A673 (cell line): ENCODE measurements around the gene SCRN1. TPM values are rescaled to one million over a fixed set of nuclear protein-coding genes. Genes with fewer than 3 reads are reported as not detected.

ENCODE experiments used
- BruUV-seq: library from RNA; stranded (reverse); fragments of 400-500 nt; replicated peaks from 2 replicates; lab custom pipeline; 2021; lab: Mats Ljungman, UMichigan
- CTCF ChIA-PET: fragments of 300-600 bp; sonication (Branson Sonifier 250); formaldehyde crosslinking; loops from one replicate; lab custom pipeline; 2022; ENCODE audit warnings: antibody characterized with exemption; lab: Charles Lee
- POLR2A ChIA-PET: fragments of 300-600 bp; sonication (Branson Sonifier 250); formaldehyde crosslinking; loops from one replicate; lab custom pipeline; 2022; ENCODE audit warnings: antibody characterized with exemption; ENCODE audit not compliant: low non-redundant PET; lab: Charles Lee
- DNase-seq: peaks from one replicate; pipeline ENCODE4 v3.0.0-alpha.2; 2015; ENCODE audit warnings: low spot score
- H3K27ac ChIP-seq: fragments of 200-600 bp; sonication (generic); 2 replicates; pipeline ENCODE4 v1.5.1; 2016; ENCODE audit warnings: mixed run types, low read depth, mild to moderate bottlenecking, mixed read lengths, antibody characterized with exemption, low read length; ENCODE audit not compliant: poor library complexity, severe bottlenecking
- H3K27me3 ChIP-seq: fragments of 200-600 bp; sonication (generic); replicated peaks from 2 replicates; pipeline ENCODE4 v1.6.1; 2017; ENCODE audit warnings: mixed run types, low read depth, mild to moderate bottlenecking, mixed read lengths, antibody characterized with exemption, low read length; ENCODE audit not compliant: insufficient read depth, poor library complexity
- H3K36me3 ChIP-seq: fragments of 200-600 bp; sonication (generic); 2 replicates; pipeline ENCODE4 v1.6.1; 2016; ENCODE audit warnings: mixed run types, mild to moderate bottlenecking, mixed read lengths, antibody characterized with exemption, low read length; ENCODE audit not compliant: insufficient read depth, poor library complexity, severe bottlenecking
- H3K4me1 ChIP-seq: fragments of 200-600 bp; sonication (generic); 2 replicates; pipeline ENCODE4 v1.6.1; 2017; ENCODE audit warnings: mixed run types, mild to moderate bottlenecking, mixed read lengths, antibody characterized with exemption, low read length; ENCODE audit not compliant: insufficient read depth, poor library complexity, severe bottlenecking
- H3K4me3 ChIP-seq: fragments of 200-600 bp; sonication (generic); 2 replicates; pipeline ENCODE4 v1.5.1; 2016; ENCODE audit warnings: low read depth, mixed run types, mild to moderate bottlenecking, mixed read lengths, low read length; ENCODE audit not compliant: poor library complexity, severe bottlenecking
- H3K9me3 ChIP-seq: fragments of 200-600 bp; sonication (generic); 2 replicates; pipeline ENCODE4 v1.6.1; 2016; ENCODE audit warnings: mixed run types, low read depth, mild to moderate bottlenecking, mixed read lengths, antibody characterized with exemption, low read length; ENCODE audit not compliant: poor library complexity, severe bottlenecking
- EZH2 ChIP-seq: fragments of 200-600 bp; sonication (generic); IDR thresholded peaks from 2 replicates; pipeline ENCODE4 v1.6.1; 2017; ENCODE audit warnings: borderline replicate concordance, low read depth, mild to moderate bottlenecking, mixed read lengths, antibody characterized with exemption, low read length; ENCODE audit not compliant: poor library complexity, severe bottlenecking
- intact Hi-C: fragments of 100-400 bp; cut with micrococcal nuclease; formaldehyde crosslinking; loops from one replicate; pipeline ENCODE4 v1.10.0; 2022; ENCODE audit not compliant: unreplicated experiment
- total RNA-seq: library from RNA; stranded (reverse); gene quantifications from 2 replicates; pipeline ENCODE4 v1.2.3, GENCODE V29; 2021
- TF ChIP-seq, protein P1 (sequence below): fragments of 300-800, 200-600 bp; sonication (generic); conservative IDR thresholded peaks from 2 replicates; pipeline ENCODE4 v1.5.1; 2017; ENCODE audit warnings: low read depth, mild to moderate bottlenecking, antibody characterized with exemption, low read length, moderate library complexity, mixed read lengths

The SCRN1 gene
- total RNA-seq, 1 experiment from 2014 or later, result 83.9 TPM

GRCh38 chr7:30019960-30020359 lies 30.4 kb upstream of the SCRN1 start:
- POLR2A ChIA-PET, result no interaction called here

GRCh38 chr7:30019387-30019786 lies 29.8 kb upstream of the SCRN1 start:
- Histone ChIP-seq H3K27ac (no peak overlapping the region), H3K27me3 (no peaks in the 10 kb centered on the region), H3K4me1 (peaks cover 10% of the 10 kb centered on the region), H3K9me3 (no peaks in the 10 kb centered on the region), H3K4me3 (no peak overlapping the region), H3K36me3 (peaks cover 14% of the 10 kb centered on the region)
- no TSS peak for BruUV-seq
- POLR2A ChIA-PET, result no interaction called here
- no peak for DNase-seq
- intact Hi-C loops, result no loop called here
- no peak for TF ChIP-seq EZH2
- TF ChIP-seq, protein P1, sequence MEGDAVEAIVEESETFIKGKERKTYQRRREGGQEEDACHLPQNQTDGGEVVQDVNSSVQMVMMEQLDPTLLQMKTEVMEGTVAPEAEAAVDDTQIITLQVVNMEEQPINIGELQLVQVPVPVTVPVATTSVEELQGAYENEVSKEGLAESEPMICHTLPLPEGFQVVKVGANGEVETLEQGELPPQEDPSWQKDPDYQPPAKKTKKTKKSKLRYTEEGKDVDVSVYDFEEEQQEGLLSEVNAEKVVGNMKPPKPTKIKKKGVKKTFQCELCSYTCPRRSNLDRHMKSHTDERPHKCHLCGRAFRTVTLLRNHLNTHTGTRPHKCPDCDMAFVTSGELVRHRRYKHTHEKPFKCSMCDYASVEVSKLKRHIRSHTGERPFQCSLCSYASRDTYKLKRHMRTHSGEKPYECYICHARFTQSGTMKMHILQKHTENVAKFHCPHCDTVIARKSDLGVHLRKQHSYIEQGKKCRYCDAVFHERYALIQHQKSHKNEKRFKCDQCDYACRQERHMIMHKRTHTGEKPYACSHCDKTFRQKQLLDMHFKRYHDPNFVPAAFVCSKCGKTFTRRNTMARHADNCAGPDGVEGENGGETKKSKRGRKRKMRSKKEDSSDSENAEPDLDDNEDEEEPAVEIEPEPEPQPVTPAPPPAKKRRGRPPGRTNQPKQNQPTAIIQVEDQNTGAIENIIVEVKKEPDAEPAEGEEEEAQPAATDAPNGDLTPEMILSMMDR, result no peak; the same call in 1 of the 2 replicates
- CTCF ChIA-PET, result no interaction called here

More at GRCh38 chr7:30019960-30020359, 30.4 kb upstream of the SCRN1 start:
- CTCF ChIA-PET, result no interaction called here
- H3K9me3 ChIP-seq, result no peaks in the 10 kb centered on the region
- no peak overlapping the region for H3K4me3 ChIP-seq
- intact Hi-C loops, result loop anchor here (2.0 kb wide), 1 partner anchor 13 kb away; no protein-coding TSS in a partner anchor
- no peak overlapping the region for H3K27ac ChIP-seq
- DNase-seq, result no peak
- no TSS peak for BruUV-seq
- no peaks in the 10 kb centered on the region for H3K27me3 ChIP-seq
- peaks cover 9% of the 10 kb centered on the region for H3K36me3 ChIP-seq
- peaks cover 10% of the 10 kb centered on the region for H3K4me1 ChIP-seq
- TF ChIP-seq, protein P1, result no peak
- TF ChIP-seq EZH2, result no peak

GRCh38 chr7:30018451-30018850 lies 28.9 kb upstream of the SCRN1 start:
- Histone ChIP-seq H3K4me3 (no peak overlapping the region), H3K27ac (no peak overlapping the region), H3K36me3 (peaks cover 18% of the 10 kb centered on the region), H3K4me1 (peaks cover 8% of the 10 kb centered on the region), H3K9me3 (no peaks in the 10 kb centered on the region), H3K27me3 (no peaks in the 10 kb centered on the region)
- DNase-seq, result no peak
- POLR2A ChIA-PET, result no interaction called here
- BruUV-seq, result no TSS peak
- intact Hi-C loops, result no loop called here
- no peak for TF ChIP-seq EZH2
- TF ChIP-seq, protein P1, result no peak
- CTCF ChIA-PET, result no interaction called here
